Inflammatory macrophage (primary cell): ENCODE measurements around the gene SIRT4.
A peak's percentile ranks its signal among the peaks of the same experiment; 100 is the strongest.

Source experiments
- DNase-seq, 2 donors: peaks; one replicate each; pipeline ENCODE4 v3.0.0-alpha.2; 2020 to 2022

SIRT4 gene

GRCh38 chr12:120278137-120279069, 23.7 kb upstream of the SIRT4 start:
- DNase-seq: no peak

GRCh38 chr12:120283318-120283717, 18.8 kb upstream of the SIRT4 start:
- DNase-seq: no peak

- DNase-seq: no peak
These were observed 17.7 kb upstream of the SIRT4 start for GRCh38 chr12:120284381-120284780.

GRCh38 chr12:120286768-120287490, 15.2 kb upstream of the SIRT4 start:
- DNase-seq: no peak

- no peak for DNase-seq
These were observed 14.6 kb upstream of the SIRT4 start for GRCh38 chr12:120287491-120287890.

- peak; percentile 50 to 60 for DNase-seq
These were observed 11.4 kb upstream of the SIRT4 start for GRCh38 chr12:120290609-120291305.

- DNase-seq: no peak
These were observed 9.8 kb upstream of the SIRT4 start for GRCh38 chr12:120292411-120292660.

- peak; percentile 94 to 97 for DNase-seq
These were observed 9.2 kb upstream of the SIRT4 start, which contains the start of gene RNU4-1 for GRCh38 chr12:120292661-120293531. RNU4-1 (minus strand) TSS chr12:120293237.

GRCh38 chr12:120314220-120314619, 12.1 kb downstream of the SIRT4 start:
- DNase-seq: no peak

GRCh38 chr12:120316798-120317223, 14.7 kb downstream of the SIRT4 start:
- peak in 1 of 2 donors; percentile 6 for DNase-seq

- peak; percentile 99 to 100 for DNase-seq
These were observed 15.3 kb downstream of the SIRT4 start for GRCh38 chr12:120317224-120318105.

GRCh38 chr12:120321382-120322202, 19.5 kb downstream of the SIRT4 start:
- no peak for DNase-seq

GRCh38 chr12:120323772-120324171, 21.7 kb downstream of the SIRT4 start:
- no peak for DNase-seq

GRCh38 chr12:120324841-120325417, 22.8 kb downstream of the SIRT4 start:
- no peak for DNase-seq

- DNase-seq: no peak
These were observed 25.5 kb downstream of the SIRT4 start, which contains the start of gene PLA2G1B for GRCh38 chr12:120327593-120327992. PLA2G1B (minus strand) TSS chr12:120327779; CDS start chr12:120327753, 26 bp downstream.

- DNase-seq: no peak
These were observed 26.1 kb downstream of the SIRT4 start for GRCh38 chr12:120328228-120328627.

- DNase-seq: no peak
These were observed 29.3 kb downstream of the SIRT4 start for GRCh38 chr12:120331390-120331789.

- no peak for DNase-seq
These were observed 29.9 kb downstream of the SIRT4 start for GRCh38 chr12:120332041-120332440.

GRCh38 chr12:120332523-120332922, 30.4 kb downstream of the SIRT4 start:
- DNase-seq: no peak

GRCh38 chr12:120335447-120335846, 33.3 kb downstream of the SIRT4 start:
- peak; percentile 7 to 34 for DNase-seq
